Measurements from ENCODE around the gene PRKCB.

- TF ChIP-seq CTCF (IDR thresholded peaks at IDR 0.05; ENCODE audit: low read depth, low read length, missing input control), result no peak
- TF ChIP-seq GABPA (IDR thresholded peaks at IDR 0.05 in 1 of 2, conservative IDR thresholded peaks at IDR 0.05 in 1 of 2), result no peak
- no peak for TF ChIP-seq EGR1 (IDR thresholded peaks at IDR 0.05; ENCODE audit: low read depth in 2 of 2)
- TF ChIP-seq ATF3 (IDR thresholded peaks at IDR 0.05), result no peak
- TF ChIP-seq SP1 (IDR thresholded peaks at IDR 0.05), result no peak
- TF ChIP-seq RAD21 (IDR thresholded peaks at IDR 0.05), result no peak
- TF ChIP-seq MAX (IDR thresholded peaks at IDR 0.05), result no peak
- no peak for TF ChIP-seq FOXA2 (IDR thresholded peaks at IDR 0.05)
- no peak for TF ChIP-seq JUND (IDR thresholded peaks at IDR 0.05)
- TF ChIP-seq TAF1 (conservative IDR thresholded peaks at IDR 0.05), result no peak
These were observed 399.0 kb downstream of the PRKCB start for GRCh38 chr16:24234737-24235136.
